HepG2 (cell line): Measurements from ENCODE around the gene RABGGTA. TPM values are rescaled to one million over a fixed set of nuclear protein-coding genes. Genes with fewer than 3 reads are reported as not detected.

Experiments
- ARHGAP35 ChIP-seq: sonication (generic); formaldehyde crosslinking; IDR thresholded peaks from 2 replicates; pipeline ENCODE4 v1.9.0; 2022; ENCODE audit warnings: mild to moderate bottlenecking, inconsistent platforms, moderate library complexity, missing genetic modification reagents, borderline replicate concordance
- MTF2 ChIP-seq: sonication (generic); formaldehyde crosslinking; IDR thresholded peaks from 2 replicates; pipeline ENCODE4 v1.5.0; 2020; ENCODE audit warnings: missing genetic modification reagents, borderline replicate concordance
- PCBP1 ChIP-seq: fragments of 200-400 bp; formaldehyde crosslinking; IDR thresholded peaks from 2 replicates; pipeline ENCODE4 v1.6.1; 2017; ENCODE audit warnings: mild to moderate bottlenecking, low read depth, low read length, borderline replicate concordance
- RBM39 ChIP-seq: fragments of 200-400 bp; formaldehyde crosslinking; IDR thresholded peaks from one replicate; pipeline ENCODE4 v1.6.1; 2018; ENCODE audit warnings: antibody characterized with exemption, mild to moderate bottlenecking, low read depth, low read length; ENCODE audit not compliant: poor library complexity, severe bottlenecking
- RNF219 ChIP-seq: sonication (generic); formaldehyde crosslinking; IDR thresholded peaks from 2 replicates; pipeline ENCODE4 v1.5.0; 2020; ENCODE audit warnings: mild to moderate bottlenecking, missing genetic modification reagents
- SAFB2 ChIP-seq: sonication (generic); formaldehyde crosslinking; IDR thresholded peaks from 2 replicates; pipeline ENCODE4 v1.5.1; 2020; ENCODE audit warnings: missing genetic modification reagents, low read depth, mild to moderate bottlenecking, borderline replicate concordance
- SIN3A ChIP-seq: IDR thresholded peaks from 2 replicates; pipeline ENCODE4 v1.6.1; 2011; ENCODE audit warnings: low read depth, mild to moderate bottlenecking, control low read depth, low read length, borderline replicate concordance
- TOE1 ChIP-seq: sonication (generic); formaldehyde crosslinking; IDR thresholded peaks from 2 replicates; pipeline ENCODE4 v1.4.0; 2020; ENCODE audit warnings: mild to moderate bottlenecking, missing genetic modification reagents
- TRIM24 ChIP-seq: sonication (generic); formaldehyde crosslinking; IDR thresholded peaks from 2 replicates; pipeline ENCODE4 v1.8.0; 2022; ENCODE audit warnings: mild to moderate bottlenecking, missing genetic modification reagents
- ZFP41 ChIP-seq: sonication (generic); formaldehyde crosslinking; IDR thresholded peaks from 2 replicates; pipeline ENCODE4 v1.4.0; 2020; ENCODE audit warnings: mild to moderate bottlenecking, missing genetic modification reagents, borderline replicate concordance
- ZNF121 ChIP-seq: sonication (generic); formaldehyde crosslinking; IDR thresholded peaks from 2 replicates; pipeline ENCODE4 v1.5.0; 2020; ENCODE audit warnings: mild to moderate bottlenecking, missing genetic modification reagents
- ZNF33B ChIP-seq: sonication (generic); formaldehyde crosslinking; IDR thresholded peaks from 2 replicates; pipeline ENCODE4 v1.5.1; 2020; ENCODE audit warnings: mild to moderate bottlenecking, missing genetic modification reagents
- ZNF574 ChIP-seq: sonication (generic); formaldehyde crosslinking; IDR thresholded peaks from 2 replicates; pipeline ENCODE4 v1.4.0; 2020; ENCODE audit warnings: missing genetic modification reagents
- ZNF761 ChIP-seq: sonication (generic); formaldehyde crosslinking; conservative IDR thresholded peaks from 2 replicates; pipeline ENCODE4 v1.4.0; 2020; ENCODE audit warnings: mild to moderate bottlenecking, missing genetic modification reagents
- polyA plus RNA-seq, 8 experiments: library from polyadenylated mRNA; depleted of rRNA in 3 of 8; stranded (reverse) in 7 of 8; unstranded in 1 of 8; fragments of >200 nt; fragmentation: Illumina TruSeq in 4 of 8; extraction: Trizol in 4 of 8; gene quantifications; 2 replicates each; pipeline versions ENCODE4 v1.2.1 to v1.2.3, GENCODE V29; 2011 to 2016; ENCODE audit warnings: low read depth in 4 of 8, missing spikeins in 1 of 8, mixed read lengths in 1 of 8; ENCODE audit not compliant: insufficient read depth in 1 of 8
- total RNA-seq, 5 experiments: library from RNA; depleted of rRNA; stranded (reverse); fragments of >200 nt; fragmentation: Illumina TruSeq; extraction: Trizol; gene quantifications; 2 replicates each; pipeline ENCODE4 v1.2.3, GENCODE V29; 2016; ENCODE audit warnings: low read depth in 1 of 5
- TF ChIP-seq, protein P1 (sequence below): sonication (generic); formaldehyde crosslinking; IDR thresholded peaks from 2 replicates; pipeline ENCODE4 v1.4.0; 2020; ENCODE audit warnings: low read depth, missing genetic modification reagents
- TF ChIP-seq, protein P2 (sequence below): sonication (generic); formaldehyde crosslinking; IDR thresholded peaks from 2 replicates; pipeline ENCODE4 v1.5.1; 2020; ENCODE audit warnings: missing genetic modification reagents, mild to moderate bottlenecking, borderline replicate concordance
- TF ChIP-seq, protein P3 (sequence below): sonication (generic); formaldehyde crosslinking; IDR thresholded peaks from 2 replicates; pipeline ENCODE4 v1.5.1; 2020; ENCODE audit warnings: mild to moderate bottlenecking, missing genetic modification reagents, moderate library complexity

The RABGGTA gene
- total and polyA plus RNA-seq, 2 of the 13 experiments (the other 11 are each of a cell fraction or from before 2014, with no cell fraction given): 57.9 to 90.8 TPM

GRCh38 chr14:24315243-24315806 lies 43.9 kb upstream of the RABGGTA start (continued):
- TF ChIP-seq, protein P1, sequence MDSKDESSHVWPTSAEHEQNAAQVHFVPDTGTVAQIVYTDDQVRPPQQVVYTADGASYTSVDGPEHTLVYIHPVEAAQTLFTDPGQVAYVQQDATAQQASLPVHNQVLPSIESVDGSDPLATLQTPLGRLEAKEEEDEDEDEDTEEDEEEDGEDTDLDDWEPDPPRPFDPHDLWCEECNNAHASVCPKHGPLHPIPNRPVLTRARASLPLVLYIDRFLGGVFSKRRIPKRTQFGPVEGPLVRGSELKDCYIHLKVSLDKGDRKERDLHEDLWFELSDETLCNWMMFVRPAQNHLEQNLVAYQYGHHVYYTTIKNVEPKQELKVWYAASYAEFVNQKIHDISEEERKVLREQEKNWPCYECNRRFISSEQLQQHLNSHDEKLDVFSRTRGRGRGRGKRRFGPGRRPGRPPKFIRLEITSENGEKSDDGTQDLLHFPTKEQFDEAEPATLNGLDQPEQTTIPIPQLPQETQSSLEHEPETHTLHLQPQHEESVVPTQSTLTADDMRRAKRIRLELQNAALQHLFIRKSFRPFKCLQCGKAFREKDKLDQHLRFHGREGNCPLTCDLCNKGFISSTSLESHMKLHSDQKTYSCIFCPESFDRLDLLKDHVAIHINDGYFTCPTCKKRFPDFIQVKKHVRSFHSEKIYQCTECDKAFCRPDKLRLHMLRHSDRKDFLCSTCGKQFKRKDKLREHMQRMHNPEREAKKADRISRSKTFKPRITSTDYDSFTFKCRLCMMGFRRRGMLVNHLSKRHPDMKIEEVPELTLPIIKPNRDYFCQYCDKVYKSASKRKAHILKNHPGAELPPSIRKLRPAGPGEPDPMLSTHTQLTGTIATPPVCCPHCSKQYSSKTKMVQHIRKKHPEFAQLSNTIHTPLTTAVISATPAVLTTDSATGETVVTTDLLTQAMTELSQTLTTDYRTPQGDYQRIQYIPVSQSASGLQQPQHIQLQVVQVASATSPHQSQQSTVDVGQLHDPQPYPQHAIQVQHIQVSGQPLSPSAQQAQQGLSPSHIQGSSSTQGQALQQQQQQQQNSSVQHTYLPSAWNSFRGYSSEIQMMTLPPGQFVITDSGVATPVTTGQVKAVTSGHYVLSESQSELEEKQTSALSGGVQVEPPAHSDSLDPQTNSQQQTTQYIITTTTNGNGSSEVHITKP (CRISPR knock-in tag): no peak
- TF ChIP-seq, protein P2, sequence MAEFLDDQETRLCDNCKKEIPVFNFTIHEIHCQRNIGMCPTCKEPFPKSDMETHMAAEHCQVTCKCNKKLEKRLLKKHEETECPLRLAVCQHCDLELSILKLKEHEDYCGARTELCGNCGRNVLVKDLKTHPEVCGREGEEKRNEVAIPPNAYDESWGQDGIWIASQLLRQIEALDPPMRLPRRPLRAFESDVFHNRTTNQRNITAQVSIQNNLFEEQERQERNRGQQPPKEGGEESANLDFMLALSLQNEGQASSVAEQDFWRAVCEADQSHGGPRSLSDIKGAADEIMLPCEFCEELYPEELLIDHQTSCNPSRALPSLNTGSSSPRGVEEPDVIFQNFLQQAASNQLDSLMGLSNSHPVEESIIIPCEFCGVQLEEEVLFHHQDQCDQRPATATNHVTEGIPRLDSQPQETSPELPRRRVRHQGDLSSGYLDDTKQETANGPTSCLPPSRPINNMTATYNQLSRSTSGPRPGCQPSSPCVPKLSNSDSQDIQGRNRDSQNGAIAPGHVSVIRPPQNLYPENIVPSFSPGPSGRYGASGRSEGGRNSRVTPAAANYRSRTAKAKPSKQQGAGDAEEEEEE (CRISPR knock-in tag): no peak; the same call in 1 of the 2 replicates
- TF ChIP-seq ZNF761 (CRISPR knock-in tag) (no peak), PCBP1 (no peak), TOE1 (CRISPR knock-in tag) (no peak), ZNF121 (CRISPR knock-in tag) (no peak), RBM39 (no peak), MTF2 (CRISPR knock-in tag) (no peak), TRIM24 (no peak), ZNF574 (CRISPR knock-in tag) (no peak; the same call in 1 of the 2 replicates), ZNF33B (CRISPR knock-in tag) (peak; percentile 44; the same call in 1 of the 2 replicates), ZFP41 (CRISPR knock-in tag) (no peak), ARHGAP35 (CRISPR knock-in tag) (no peak), SIN3A (0 out of 2 replicates have a peak, but pooled peaks have one; percentile 62), RNF219 (no peak), SAFB2 (CRISPR knock-in tag) (no peak)
- TF ChIP-seq, protein P3, sequence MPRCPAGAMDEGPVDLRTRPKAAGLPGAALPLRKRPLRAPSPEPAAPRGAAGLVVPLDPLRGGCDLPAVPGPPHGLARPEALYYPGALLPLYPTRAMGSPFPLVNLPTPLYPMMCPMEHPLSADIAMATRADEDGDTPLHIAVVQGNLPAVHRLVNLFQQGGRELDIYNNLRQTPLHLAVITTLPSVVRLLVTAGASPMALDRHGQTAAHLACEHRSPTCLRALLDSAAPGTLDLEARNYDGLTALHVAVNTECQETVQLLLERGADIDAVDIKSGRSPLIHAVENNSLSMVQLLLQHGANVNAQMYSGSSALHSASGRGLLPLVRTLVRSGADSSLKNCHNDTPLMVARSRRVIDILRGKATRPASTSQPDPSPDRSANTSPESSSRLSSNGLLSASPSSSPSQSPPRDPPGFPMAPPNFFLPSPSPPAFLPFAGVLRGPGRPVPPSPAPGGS: no peak
